GM21528 (cell line): ENCODE measurements around the gene UNC5CL.
"Not testable (repeated sequence)": the region's sequence is repeated elsewhere in the genome, so short reads cannot be mapped to it uniquely, and the experiment has no call there.

ENCODE experiments used
- ATAC-seq: cut with Tn5 transposase; IDR thresholded peaks from one replicate; pipeline ENCODE4 v1.9.1; 2021; ENCODE audit warnings: mild to moderate bottlenecking, moderate library complexity; ENCODE audit not compliant: unreplicated experiment, low FRiP score

The UNC5CL gene

DNA sequence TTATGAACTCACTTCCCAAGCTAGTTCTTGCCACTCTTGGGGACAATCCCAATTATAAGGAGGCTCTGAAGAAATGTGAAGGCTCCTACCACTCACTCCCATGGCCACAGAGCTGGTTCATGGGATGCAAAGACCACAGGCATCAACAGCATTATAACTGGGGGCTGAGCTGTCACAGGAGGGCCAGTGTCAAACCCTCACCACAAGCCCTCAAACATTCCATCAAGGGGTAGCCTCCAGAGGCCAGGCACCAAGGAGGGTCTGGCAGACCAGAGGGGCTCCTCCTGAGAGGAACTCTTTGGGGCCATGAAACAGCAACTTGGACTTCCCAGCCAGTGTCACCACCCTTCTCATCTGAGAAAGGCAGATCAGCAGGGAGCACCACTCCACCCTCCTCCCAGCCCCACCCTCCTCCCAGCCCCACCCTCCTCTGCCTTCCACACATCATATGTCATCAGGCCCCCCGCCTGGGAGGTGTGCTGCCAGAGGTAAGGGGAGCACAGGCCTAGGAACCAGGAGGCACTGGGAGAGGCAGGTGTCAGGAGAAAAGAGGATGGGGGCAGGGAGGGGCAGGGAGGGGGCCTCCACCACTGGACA is 2.0 kb upstream of the UNC5CL start:
- ATAC-seq = no peak

DNA sequence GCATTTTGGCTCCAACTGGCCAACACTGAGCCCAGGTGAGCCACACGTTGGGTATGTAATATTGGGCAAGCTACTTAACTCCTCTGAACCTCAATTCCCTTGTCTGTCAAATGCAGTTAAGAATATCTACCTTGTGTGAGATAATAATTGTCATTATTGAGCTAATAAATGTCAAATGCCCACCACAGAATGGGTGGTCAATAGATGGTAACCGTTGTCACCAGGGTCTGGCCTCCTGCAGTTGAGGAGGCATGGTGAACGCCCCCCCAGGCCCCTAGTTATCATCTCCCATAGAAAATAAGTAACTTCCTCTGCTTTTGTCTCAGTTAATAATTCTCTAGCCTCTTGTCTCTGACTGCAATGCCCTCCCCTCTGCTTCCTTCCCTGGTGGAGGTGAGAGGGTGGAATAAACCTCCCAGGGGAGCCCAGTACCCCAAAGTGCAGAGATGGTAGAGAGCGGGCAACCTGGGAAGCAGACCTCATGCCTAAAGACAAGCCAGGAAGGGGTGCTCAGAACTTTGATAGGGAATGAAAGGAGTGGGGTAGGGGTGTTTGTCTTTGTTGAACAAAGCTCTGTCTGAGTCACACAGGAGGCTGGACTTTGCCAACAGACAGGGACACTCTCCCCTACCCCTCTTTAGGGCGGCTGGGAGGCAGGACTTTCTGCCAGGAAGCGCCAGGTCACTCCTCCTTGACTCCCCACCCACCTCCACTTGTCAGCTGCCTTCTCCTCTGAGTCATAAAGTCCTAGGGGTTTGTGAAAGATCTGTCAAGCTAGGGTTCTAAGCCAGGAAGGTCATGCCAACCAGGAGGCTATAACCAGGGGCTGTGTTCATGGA is 1.3 kb upstream of the UNC5CL start:
- ATAC-seq = no peak

DNA sequence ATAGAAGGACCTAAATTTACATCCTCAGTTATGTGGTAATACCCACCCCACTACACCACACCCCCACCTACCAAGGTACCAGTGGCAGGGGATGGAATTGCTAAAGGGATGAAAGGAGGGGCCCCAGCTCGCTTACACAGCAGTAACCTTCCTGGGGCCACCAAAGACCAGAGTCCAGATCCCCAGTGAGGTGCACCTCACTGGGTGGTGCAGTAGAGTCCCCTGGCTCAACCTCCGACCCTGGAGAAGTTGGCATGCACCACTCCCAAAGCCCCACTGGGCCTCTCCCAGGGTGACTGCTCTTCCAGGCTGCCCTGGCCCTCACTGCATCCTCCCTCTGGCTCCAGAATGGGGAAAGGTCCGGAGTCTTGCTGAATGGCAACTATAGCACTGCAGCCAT is 816 bp downstream of the UNC5CL start:
- ATAC-seq = no peak

DNA sequence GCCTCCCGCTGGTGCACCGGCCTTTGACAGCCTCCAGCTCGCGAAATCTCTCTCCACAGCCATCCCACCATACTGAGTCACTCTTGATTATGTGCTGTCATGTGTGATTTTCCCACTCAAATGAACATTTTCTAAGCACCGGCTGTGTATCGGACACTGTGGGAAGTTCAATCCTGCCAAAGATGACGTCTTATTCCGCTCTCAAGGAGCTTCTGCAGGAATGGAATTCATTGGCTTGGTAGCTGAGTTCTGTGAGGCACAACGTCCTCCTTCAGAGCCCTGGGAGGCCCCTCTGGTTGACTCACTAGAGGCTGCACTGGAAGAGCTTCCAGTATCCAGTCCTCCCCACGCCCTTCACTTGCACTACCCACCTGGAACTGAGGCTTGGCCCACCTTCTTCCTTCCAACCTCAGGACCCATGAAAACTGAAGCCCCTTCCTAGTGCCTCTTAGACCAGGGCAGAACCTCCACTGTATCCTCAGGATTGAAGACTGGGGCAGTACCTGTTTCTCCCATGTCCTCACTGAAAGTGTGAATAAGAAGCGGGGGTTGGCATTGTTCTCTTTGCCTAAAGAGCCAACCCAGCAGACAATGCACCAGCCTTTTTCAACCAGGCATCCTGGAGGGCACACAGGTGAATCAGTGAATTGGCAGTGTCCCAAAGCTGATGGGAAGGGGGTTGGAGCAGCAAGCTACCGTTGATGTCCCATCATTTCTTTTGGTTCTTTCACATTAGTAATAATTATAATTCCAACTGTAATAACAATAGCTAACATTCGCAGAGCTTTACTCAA is 1.7 kb downstream of the UNC5CL start:
- ATAC-seq = no peak

DNA sequence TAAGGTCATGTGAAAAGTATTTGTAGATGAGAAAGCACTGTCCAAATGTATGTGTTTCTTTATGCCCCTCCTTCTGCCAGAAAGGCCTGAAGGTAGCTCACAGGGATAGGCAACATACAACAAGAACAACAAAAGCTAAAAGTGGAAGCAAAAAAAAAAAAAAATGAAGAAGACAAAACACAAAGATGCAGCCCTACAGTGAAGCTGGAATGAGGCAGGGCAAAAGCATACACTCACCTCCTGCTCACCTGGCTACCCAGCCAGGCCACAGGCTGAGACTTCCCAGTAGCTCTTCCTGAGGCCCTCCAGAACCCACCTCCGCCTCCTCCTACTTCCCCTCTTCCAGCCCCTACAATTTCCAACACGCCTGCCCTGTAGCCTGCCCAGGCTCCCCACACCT is 2.4 kb downstream of the UNC5CL start:
- ATAC-seq = no peak

DNA sequence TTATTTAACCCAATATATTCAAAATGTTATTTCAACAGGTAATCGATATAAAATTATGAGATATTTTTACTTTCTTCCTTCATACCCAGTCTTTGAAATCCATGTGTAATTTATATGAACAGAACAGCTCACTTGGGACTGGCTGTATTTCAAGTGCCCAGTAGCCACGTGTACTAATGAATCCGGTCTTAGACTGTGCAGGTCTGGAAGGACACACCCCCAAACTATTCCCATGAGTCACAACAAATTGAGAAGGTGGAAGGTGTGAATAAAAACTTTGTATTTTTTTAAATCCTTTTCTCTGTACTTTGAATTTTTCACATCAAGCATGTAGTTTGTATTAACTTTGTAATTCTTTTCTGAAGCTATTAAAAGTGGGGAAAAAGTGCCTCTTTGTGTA is 2.8 kb downstream of the UNC5CL start:
- no peak for ATAC-seq

DNA sequence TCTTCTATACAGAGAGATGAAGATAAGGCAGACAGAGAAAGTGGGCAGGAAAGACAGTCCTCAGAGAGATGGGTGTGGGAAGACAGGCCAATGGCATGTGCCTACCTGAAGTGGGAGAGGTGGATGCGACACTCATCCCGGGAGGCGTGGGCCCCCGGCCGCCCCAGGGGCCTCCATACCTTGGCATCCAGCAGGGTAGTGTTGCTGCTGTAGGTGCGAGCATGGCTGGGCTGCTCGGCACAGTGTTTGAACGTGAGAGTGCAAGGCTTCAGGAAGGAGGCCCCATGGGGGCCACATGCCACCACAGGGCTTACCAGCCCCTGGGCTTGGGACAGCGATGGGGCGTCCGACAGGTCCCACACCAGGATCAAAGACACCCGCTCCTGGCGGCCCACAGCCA is 5.2 kb downstream of the UNC5CL start:
- no peak for ATAC-seq

DNA sequence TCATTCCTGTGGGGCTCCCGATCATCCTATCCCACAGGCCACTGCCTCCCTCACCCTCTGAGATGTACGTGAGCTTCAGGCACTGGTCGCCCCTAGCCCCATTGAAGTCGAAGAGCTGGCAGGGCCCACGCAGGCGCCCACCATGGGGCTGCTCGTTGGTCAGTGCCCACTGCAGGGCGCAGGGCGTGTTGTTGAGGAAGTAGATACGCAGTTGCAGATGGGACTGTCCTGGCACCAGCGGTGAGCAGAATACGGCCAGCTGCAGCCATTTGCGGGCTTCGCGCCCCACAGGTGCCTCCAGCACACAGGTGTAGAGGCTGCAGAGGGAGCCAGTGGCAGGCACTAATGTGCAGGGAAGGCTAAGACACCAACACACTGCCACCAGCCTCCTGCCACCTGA is 6.2 kb downstream of the UNC5CL start:
- no peak for ATAC-seq

DNA sequence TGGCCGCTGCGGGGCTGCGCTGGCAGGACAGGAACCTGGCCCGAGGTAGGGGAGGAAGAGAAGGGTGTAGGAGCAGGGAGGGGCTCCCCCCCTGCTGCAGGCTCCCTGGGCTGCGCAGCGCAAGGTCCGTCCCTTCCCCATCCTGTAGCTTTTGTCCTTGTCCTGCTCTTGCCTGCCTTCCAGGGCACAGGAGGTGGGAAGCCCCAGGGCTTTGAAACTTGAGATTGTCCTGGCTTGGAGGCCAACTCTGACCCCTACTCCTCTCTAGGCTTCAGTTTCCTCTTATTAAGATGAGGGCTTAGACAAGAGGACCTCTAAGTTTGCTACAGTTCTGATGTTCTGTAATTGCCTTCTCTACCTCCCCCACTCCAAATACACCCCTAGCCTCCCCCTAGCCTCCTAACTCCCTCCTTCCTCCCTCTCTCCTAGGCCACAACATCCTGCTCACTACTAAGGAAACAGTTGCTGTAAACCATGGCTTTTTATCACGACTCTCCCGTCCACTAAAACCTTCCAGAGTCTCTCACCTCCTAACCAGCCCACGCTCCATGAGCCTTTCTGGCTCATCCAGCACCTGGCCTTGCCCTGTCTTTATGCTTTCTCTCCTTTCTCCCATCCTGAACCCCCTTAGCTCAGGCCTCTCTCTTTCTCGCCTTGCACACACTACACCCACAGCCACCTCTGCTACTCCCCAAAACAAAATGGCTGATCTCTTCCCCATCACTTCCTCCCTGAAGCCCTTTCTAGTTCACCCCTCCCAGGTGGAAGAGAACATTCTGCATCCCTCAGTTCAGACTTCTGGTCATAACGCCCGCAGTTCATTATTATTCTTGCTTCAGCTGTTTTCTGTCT is 10.2 kb downstream of the UNC5CL start:
- peak; percentile 25 for ATAC-seq

DNA sequence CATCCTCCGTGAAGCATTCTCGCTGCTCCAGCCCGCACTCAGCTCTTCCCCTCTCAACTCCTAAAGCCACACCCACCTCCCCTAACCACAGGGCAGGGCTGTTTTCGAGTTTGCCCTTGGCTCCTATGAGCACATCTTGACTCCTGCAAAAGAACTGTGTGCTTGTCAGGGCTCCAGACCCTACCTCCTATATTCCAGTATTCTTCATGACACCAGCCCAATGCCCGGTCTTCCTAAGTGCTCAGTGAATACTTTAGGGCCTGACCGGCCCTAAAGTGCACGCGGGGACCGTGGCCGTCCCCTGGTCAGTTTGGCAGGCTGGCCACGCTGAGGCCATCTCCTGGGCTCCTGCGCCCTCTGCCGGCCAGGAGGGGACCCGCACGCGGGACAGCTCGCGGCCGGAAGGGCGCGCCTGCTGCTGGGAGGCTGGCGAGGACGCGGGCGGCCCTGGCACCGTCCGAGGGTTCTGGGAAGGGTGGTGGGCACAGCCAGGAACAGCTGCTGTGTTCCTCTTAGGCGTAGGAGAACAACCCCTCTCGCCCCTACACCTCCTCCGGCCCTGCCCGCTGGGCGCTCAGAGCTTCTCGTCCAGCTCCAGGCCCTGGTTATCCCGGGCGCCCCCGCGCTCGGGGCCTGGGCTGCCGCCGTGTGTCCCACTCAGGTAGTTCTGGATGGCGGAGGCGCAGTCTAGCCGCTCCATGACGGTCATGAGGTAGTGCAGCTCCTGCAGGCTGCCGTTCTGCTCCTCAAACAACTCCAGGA is 11.0 kb downstream of the UNC5CL start:
- ATAC-seq = peak; percentile 88

DNA sequence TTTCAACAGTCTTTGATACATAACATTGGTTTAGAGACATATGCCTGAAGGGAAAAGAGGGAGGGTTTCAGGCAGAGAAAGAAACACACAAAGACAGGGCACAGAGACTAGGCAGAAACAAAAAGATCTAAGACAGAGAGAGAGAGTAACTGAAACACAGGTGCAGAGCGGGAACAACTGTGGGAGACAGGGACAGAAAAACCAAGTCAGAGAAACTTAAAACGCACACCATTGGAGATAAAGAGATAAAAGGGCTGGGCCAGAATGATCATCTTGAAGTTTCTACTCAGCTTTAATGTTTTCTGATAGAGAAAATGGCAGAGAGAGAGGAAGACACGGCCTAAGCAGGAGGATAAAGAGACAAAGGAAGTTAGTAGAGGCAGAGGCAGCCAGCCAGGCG is 11.8 kb downstream of the UNC5CL start:
- no peak for ATAC-seq

DNA sequence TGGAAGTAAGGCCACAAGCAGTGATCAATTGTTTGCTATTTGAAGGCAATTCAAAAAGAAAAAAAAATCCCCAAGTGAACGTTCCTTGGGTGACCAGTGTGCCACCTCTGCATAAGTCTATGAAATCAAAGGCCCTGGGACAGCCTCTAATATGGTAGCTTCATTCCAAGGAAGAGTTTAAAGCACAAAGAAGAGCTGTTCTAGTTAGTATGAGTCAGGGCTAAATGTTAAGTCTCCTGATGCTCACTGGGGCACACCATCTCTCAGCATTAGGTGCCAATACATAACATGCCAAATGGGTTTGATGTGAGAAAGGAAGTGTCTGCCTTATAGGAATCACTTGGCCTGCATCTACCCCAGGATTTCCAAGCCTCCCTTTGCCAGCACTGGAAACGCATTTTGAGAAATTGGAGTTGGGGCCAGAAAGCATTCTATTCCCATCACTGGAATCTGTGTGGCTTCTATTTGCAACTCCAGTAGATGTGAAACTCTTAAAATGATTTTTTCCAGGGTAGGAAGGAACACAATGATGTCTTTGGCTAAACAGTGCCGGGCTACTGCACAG is 13.0 kb downstream of the UNC5CL start:
- no peak for ATAC-seq

DNA sequence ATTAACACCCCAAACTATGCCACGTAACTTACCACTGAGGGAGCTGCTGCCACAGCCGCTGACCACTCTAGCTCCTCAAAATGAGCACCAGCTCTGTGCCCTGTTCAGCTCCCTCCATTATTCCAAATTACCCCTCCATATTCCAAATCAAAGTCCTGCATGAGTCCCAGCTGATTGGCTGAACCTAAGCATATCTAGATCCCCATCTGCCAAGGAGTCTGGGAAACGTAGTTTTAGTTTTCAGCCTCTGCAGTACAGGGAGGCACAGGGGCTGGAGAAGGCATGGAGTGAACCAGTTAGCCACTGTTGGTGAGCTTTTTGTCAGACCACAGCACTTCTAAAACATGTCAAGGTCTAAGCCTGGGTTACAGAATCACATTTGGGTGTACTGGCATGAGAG is 15.9 kb downstream of the UNC5CL start:
- ATAC-seq = no peak

DNA sequence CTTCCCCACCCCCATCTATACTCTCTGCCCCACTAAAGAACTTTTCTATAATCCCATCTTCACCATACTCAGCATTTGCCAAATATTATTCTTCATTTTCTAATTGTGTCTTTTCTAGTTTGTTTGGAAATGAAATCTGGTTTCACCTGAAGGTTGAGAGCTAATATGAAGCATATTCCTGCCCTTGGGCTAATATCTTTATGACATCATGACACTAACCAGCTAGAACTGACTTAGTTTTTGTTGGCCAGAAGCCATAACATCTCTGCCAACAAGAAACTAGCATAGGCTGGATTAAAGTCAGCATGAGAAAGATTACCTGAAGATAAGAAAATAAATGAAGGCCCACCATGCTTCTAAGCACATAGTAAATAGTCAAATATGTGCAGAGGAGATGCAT is 16.7 kb downstream of the UNC5CL start:
- no peak for ATAC-seq

DNA sequence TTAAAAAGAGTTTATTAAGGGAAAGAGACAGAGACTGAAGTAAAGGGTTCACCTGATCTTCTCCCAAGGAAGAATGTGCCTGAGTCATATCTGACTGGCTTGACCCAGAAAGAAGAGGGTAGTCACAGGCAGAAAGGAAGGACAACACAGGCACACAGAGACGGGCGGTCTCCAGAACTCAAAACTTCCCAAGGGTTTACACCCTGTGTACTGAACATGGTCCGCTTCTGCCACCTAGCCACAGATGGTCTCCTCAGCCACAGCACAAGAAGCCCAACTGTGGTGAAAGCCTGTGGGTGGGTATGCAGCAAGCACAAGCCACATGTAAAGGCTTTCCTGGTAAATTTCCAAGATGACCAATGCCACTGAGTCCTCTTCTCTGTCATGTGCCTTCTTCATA is 17.2 kb downstream of the UNC5CL start:
- ATAC-seq = no peak

DNA sequence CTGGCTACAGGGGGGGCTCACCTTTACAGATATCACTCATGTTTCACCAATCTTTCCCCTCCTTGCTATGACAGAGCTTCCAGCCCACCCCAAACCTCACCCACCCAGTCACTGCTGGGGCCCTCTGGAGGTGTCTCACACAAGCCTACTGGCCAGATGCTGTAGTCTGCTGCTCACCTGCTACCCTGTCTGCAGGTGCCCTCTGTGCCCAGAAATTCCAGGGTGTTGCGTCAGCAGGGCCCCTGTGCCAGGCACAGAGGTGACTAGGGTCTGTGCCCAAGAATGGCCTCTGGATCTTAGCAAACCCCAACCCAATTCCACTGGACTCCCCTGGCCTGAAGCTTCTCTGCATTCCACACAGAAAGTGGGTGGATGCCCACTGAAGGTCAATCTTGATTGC is 21.4 kb downstream of the UNC5CL start:
- ATAC-seq = no peak

DNA sequence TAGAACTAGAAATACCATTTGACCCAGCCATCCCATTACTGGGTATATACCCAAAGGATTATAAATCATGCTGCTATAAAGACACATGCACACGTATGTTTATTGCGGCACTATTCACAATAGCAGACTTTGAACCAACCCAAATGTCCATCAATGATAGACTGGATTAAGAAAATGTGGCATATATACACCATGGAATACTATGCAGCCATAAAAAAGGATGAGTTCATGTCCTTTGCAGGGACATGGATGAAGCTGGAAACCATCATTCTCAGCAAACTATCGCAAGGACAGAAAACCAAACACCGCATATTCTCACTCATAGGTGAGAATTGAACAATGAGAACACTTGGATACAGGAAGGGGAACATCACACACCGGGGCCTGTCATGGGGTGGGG is 23.2 kb downstream of the UNC5CL start:
- ATAC-seq = not testable (repeated sequence)

DNA sequence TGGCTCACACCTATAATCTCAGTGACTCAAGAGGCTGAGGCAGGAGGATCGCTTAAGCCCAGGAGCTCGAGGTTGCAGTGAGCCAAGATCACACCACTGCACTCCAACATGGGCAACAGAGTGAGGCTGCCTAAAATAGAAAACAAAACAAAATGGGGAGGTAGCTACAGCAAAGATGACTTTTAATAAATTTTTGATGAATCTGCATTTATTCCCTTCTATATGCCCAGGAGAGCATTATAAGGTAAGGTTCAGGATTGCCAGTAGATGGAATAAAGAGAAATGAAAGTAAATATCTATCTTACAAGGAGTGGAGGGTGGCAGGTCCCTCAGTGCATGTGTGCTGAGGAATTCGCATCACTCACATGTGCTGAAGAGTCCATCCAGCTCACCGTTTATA is 24.2 kb downstream of the UNC5CL start:
- no peak for ATAC-seq

DNA sequence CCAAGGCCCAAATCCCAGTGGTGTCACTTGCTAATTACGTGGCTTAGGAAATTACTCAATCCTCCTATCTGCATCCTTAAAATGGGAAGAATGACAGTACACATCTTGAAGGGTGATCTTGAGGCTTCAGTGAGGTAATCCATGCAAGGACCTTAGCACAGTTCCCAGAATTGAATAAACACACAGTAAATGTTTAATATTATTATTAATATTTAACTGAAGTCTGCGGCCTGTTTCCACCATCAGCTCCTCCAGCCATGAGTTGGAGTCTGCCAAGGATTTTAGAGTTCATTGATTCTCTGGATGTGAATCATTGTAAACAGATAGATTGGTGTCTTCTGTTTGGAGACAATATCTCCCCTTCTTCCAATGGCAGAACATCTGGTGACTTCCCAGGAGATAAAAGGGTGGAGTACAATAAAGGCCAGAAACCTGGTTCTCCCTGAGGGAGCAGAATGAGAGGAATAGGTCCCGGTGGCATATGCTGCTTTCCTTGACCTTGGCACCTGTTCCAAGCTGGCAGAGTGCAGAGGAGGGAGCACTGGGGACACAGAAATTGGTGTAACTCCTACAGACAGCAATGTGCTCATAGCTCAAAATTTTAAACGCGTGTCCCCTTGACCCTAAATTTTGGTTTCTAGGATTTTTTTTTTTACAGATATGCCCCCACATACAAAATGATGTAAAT is 25.4 kb downstream of the UNC5CL start:
- no peak for ATAC-seq
